GM23248 (cell line): ENCODE results near the gene ANXA6.

ENCODE experiments used
- EZH2 ChIP-seq: fragments of 200-600 bp; sonication (generic); IDR thresholded peaks from 2 replicates; pipeline ENCODE4 v1.6.1; 2018; ENCODE audit warnings: antibody characterized with exemption, mild to moderate bottlenecking; ENCODE audit not compliant: insufficient read depth, poor library complexity, severe bottlenecking
- EZH2phosphoT487 ChIP-seq: fragments of 200-600 bp; sonication (generic); IDR thresholded peaks from 2 replicates; pipeline ENCODE4 v1.6.1; 2018; ENCODE audit warnings: antibody characterized with exemption, moderate library complexity, mild to moderate bottlenecking, low read depth; ENCODE audit not compliant: insufficient read depth

- TF ChIP-seq EZH2 (no peak), EZH2phosphoT487 (no peak)
These were observed 104.7 kb downstream of the ANXA6 start for GRCh38 chr5:151052836-151053235.
